HT-29 (cell line): ENCODE results near the gene SLC15A4. TPM values are rescaled to one million over a fixed set of nuclear protein-coding genes. Genes with fewer than 3 reads are reported as not detected.
"Not testable (repeated sequence)": the region's sequence is repeated elsewhere in the genome, so short reads cannot be mapped to it uniquely, and the experiment has no call there.

Experiments
- DNase-seq: peaks from one replicate; pipeline ENCODE4 v3.0.0-alpha.2; 2015; ENCODE audit warnings: low spot score
- total RNA-seq: library from RNA; depleted of rRNA; stranded (reverse); fragments of >200 nt; shearing (Covaris generic); gene quantifications from 2 replicates; pipeline ENCODE4 v1.2.3, GENCODE V29; 2014; rRNA removed

SLC15A4 gene
- 17.9 and 30.4 TPM in 2 replicates for total RNA-seq

DNA sequence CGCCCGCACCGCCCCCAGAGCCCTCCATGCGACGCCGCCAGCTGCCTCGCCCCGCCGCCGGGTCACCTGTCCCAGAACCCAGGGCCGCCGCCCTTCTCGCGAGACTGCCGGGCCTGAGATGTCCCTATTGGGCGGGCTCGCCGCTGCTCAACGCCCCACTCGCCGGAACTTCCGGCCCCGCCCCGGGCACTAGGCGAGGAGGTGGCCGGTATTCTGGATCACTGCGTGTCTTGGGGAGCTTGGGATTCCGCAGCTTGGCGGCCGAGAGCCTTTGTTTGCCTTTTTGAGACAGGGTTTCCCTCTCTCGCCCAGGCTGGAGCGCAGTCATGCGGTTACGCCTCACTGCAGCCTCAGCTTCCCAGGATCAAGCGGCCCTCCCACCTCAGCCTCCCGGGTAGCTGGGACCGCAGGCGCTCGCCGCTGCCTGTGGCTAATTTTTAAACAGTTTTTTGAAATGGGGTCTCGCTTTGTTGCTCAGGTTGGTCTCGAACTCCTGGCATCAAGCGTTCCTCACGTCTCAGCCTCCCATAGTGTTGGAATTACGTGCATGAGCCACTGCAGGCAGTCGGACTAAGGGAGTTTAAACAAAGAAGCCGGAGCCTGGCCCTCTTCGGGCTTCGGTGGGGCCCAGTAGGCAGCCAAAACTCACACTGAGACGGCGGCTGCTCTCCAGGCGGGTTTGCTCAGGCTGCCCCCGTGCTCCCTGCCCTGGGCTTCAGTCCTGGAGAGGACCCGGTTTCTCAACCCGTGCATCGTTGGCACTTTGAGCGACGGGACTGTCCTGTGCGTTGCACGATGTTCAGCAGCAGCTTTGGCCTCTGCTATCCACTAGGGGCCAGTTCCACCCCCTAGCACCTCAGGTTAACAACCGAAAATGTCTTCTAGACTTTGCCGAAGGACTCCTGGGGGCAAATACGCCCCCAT lies at the start of gene SLC15A4:
SLC15A4 (minus strand) TSS at position 43 of the 924 bp plus-strand sequence; CDS start at position 28, 15 bp downstream.
- peak; percentile 93 for DNase-seq

DNA sequence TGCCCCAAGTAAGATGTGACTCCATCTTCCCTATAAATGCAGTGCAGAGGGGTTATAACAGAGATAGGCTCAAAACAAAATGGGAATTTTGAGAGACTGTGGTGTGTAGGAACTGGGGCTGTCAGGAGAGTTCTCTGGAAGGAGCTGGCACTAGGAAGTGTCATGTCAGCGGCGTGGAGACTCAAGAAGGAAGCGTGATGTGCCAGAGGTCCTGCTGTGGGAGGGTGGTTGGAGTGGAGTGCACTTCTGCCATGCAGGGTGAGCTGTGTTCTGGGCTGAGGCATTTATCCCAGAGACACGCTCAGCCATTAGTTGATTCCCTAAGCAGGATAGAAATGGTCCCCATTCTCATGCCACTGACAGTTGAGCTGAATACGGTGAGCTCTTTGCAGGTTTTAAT lies 48.5 kb upstream of the SLC15A4 start:
- DNase-seq: no peak

DNA sequence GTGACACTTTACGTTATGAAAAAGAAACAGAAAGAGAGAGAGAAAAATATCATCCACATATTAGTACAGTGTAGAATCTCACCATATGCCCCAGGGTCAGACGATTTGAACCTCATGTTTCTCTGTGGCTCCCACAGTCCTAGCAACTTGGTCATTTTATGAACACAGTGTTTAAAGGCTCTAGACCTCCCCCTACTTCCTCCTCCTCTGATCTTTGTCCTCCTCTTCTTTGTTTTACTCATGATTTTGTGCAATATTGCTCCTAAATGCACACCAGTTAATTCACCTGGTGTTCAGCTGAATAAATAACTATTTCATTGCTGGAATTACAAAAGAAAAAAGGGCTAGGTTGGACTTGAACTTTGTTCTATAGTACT lies 47.7 kb upstream of the SLC15A4 start:
- no peak for DNase-seq

DNA sequence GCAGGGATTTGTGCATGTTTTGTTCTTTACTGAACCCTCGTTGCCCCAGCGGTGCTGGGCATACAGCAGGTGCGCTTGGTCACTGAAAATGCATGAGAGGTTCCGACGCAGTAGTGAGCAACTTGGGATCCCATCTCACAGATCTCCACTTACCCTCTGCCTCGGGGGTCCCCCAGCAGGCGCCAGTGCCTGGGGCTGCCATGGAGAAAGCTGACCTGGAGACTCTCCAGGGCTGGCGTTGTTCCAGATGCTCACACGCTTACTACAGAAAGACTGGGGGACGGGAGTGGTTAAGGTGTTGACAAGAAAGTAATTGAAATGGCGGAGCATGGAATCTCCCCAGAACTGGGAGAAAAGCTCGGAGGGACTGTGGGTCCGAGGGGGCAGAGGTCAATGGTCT lies 43.7 kb upstream of the SLC15A4 start:
- DNase-seq: no peak

DNA sequence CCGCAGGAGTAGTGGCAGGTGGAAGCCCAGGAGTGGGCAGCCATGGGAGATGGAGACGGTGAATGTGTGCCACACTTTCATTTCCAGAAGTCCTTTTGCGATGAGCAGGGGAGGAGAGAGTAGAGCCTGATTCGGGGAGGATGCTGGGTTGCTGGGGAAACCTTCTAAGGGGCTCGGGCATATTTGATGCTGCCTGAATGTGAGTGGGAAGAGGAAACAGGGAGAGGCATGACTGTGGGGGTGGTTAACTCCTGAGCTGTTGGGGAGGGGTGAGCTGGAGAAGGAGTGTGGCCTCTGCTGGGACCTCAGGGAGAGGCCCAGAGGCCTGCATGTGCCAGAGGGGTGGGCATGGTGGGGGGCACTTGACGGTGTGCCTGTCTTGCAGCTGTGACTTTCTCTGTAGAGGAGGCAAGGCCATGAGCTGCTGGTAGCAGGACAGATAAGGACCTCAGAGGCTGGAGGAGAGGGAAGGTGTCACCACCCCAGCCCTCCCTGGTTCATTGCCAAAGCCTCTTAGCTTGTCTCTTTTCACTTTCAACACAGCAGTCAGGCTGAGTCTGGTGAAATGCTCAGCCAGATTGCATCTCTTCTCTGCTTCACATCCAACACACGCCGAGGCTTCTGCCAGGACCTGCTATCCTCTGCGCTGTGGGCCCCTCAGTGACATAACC lies 40.9 kb upstream of the SLC15A4 start:
- DNase-seq: no peak

DNA sequence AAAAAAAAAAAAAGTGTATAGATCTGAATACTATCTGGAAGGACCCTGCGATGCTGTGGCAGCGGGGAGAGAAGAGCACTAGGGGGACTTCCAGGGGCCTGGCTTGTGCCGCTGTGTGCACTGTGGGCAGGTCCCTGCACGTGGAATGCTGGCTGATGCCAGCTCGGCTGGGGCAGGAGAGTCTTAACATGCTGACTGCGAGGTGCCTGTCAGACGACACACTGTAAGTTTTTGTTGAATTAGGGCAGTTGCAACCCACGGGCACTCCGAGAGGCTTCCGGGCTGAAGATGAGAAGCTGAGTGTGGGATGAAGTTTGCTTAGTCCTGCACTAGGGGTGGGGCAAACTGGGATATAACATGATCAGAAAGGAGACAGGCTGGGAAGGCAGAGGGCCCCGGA lies 40.2 kb upstream of the SLC15A4 start:
- no peak for DNase-seq

DNA sequence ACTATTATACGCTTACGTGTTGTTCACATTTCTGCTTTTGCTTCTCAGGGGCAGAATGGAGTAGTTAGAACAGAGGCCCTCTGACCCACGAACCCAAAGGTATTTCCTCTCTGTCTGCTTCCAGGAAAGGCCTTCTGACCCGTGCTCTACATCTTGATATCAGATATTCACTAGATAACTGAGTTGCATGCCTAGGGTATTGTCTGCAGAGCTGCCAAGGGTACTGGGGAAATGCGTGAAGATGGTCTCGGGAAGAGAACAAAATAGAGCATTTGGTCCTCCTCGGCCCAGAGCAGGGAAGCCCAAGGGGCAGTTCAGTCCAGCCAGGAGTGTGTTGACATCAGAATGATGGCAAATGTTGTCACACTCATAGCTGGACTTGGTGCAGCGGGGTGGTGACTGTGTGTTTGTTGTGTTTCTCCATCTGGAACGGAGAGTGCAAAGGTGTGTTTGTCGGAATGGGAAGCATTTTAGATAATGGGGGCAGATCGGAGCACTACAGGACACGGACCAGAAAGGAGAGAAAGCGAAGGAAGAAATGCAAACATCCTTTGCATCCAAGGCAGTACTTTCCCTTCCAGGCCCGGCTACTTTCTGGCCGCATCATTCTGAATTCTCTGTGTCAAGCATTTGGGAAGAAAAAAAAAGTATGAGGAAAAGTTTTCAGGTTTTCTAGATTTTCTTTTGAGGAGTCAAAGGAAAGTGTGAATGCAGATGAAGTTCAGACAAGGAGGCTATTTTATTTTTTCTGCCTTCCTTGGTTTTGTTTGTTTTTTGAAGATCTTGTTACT lies 37.7 kb upstream of the SLC15A4 start:
- DNase-seq: no peak

DNA sequence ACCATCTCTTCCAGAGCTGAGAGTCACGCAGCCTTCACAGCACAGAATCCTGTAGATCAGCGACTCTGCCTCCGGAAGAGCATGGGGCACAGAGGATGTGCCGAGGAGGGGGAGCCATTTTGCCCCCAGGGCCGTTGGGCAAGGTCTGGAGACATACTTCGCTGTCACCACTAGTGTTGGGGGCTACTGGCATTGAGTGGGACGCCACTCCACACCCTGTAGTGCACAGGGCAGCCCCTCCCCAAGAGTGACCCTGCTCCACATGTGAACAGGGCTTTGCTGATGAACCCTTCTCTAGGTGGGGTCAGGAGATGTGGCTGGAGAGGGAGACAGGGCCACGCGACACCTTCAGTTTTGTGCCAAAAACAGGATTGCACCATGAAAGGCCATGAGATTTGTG lies 35.6 kb upstream of the SLC15A4 start:
- DNase-seq: no peak

DNA sequence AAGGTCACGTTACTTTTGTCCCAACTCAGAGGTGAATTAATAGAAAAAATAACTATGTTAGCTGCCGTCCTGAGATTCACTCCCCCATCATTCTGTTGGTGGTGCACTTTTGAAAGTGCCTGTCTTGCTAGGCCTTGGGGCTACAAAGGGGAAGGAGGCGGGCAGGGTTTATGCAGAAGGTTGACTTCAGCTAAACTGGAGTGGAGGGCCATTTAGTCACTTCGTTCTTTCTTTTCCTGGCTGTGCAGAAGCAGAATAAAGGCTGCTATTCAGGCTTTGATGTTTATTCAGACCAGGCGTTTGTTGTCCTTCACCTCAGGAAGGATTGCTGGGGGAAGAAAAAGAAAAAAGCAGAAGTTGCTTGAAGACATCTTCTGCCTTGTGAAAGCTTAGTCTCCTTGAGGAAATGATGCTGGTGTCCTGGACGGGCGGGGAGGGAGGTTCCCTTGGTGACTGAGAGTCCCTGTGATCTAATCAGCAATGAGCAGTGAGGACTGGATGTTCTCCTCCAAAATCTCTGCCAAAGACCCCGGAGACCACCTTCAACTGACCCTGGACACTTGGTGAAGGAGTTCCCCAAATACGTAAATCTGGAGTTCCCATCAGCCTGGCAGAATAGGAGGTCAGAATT lies 33.5 kb upstream of the SLC15A4 start:
- DNase-seq: no peak

DNA sequence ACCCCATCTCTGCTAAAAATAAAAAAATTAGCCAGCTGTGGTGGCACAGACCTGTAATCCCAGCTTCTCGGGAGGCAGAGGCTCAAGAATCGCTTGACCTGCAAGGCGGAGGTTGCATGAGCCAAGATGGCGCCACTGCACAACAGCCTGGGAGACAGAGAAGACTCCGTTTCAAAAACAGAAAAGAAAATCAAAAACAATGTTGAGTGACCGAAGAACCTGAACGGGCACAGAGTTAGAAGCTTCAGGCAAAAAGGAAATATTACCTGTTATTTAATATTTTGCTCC lies 33.0 kb upstream of the SLC15A4 start:
- DNase-seq: no peak

DNA sequence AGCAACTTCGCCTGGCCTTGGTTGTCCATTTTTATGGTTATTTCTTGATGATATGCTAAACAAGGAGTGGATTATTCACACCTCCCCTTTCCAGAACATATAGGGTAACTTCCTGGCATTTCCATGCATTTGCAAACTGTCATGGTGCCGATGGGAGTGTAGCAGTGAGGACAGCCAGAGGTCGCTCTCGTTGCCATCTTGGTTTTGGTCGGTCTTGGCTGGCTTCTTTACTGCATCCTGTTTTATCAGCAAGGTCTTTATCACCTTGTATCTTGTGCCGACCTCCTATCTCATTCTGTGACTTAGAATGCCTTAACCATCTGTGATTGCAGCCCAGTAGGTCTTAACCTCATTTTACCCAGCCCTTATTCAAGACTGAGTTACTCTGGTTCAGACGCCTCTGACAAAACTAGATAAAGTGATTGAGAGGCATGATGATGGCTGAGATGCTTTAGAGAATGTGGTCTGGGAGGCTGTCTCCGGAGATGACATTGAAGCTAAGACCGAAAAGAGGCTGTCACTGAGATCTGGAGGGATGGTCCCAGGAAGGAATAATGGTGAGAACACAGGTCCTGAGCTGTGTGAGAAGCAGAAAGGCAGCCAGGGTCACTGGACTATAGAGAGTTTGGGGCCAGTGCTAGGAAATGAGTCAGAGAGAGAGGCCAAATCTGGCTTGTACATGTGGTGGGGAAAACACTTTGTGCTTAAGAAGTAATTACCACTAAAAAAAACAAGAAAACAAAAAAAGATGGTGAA lies 32.5 kb upstream of the SLC15A4 start:
- DNase-seq: no peak

DNA sequence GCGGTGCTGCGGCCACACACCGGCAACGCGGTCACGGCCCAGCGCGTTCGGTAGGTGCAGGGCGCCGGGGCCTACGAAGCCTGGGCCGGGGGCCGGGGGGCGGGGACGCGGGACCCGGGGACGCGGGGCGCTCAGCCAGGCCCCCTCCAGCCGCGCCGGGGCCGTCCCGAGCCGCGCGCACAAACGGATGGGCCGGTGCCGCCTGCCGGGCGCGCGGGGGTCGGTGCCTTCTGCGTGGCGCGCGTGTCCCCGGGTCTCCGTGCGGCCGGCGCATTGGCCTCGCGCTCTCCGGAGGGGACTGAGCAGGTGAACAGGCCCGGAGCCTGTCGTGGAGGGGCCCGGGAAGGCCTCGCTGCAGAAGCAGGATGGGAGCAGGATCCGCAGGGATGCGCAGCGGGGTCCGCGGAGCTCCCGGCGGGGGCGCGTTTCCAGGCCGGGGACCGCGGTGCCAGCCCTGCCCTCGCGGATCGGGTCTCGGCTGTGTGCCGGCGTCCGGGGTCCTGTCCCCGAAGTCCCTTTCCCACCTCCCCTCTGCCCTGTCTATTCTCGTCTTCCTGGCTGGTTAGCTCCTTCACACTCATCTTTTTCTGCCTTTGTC lies 29.9 kb upstream of the SLC15A4 start:
- no peak for DNase-seq

DNA sequence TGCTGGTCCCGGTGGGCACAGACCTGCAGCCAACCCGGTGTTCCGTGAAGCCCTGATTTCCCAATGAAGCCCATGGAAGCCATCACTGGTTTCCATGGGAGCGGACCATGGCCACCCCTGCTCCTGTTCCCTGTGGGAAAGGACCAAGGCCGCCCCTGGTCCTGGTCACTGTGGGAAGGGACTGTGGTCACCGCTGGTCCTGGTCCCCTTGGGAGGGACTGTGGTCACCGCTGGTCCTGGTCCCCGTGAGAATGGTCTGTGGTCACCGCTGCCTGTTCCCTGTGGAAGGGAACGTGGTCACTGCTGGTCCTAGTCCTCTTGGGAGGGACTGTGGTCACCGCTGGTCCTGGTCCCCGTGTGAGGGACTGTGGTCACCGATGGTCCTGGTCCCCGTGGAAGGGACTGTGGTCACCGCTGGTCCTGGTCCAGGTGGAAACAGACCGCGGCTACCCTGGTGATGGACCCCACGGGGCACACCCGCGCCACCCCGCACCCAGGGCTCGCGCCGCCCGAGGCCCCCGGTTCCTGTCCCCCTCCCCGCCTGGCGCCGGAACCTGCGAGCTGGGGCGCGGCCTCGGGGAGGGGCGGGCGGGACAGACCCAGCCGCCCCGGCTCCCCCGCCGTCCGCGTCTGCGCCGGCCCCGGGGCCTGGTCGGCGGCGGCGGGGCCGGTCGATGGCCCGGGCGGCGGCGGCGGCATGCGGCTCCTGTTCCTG lies 29.3 kb upstream of the SLC15A4 start, which contains the start of gene GLT1D1:
GLT1D1 (plus strand) TSS at position 594 of the 715 bp plus-strand sequence; CDS start at position 698, 104 bp downstream.
- DNase-seq: no peak

DNA sequence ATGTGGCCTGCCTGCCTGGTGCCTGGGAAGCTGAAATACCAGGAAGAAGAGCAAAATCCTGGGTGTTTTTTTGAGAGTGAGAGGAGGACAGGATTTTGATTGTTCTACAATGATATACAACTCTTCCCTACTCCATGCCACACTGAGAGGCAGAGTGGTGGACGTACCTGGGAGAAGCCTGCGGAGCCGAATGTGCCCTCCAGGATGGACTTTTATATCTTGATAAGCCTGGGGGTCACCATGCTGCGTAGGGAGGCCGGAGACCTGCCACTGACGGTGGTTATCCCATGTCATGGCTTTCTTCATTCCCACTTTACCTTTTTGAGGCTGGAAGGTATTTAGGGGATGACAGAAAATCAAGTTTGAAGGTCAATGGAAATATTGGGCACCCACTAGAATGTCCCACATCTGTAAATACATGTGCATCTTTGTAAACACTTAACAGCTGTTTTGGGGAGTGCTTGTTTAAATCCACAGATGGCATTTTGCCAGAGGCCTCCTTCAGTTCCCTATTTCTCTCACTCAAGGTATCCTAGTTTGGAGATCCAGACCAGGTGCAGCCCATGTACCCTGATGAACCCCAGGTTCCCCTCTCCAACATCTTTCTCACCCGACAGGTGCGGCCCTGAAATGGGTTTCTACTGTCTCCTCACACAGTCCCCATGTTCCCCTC lies 28.4 kb upstream of the SLC15A4 start:
- DNase-seq: no peak

DNA sequence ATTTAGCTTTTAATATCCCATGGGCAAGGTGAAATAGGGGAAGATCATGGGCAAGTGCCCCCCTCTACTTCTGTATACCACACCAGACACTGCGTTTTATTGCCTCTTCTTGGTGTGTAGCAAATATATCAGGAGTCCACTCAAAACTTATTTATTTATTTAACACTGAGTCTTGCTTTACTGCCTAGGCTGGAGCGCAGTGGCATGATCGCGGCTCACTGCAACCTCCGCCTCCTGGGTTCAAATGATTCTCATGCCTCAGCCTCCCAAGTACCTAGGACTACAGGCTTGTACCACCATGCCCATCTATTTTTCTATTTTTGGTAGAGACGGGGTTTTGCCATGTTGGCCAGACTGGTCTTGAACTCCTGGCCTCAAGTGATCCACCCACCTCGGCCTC lies 27.7 kb upstream of the SLC15A4 start:
- not testable (repeated sequence) for DNase-seq

DNA sequence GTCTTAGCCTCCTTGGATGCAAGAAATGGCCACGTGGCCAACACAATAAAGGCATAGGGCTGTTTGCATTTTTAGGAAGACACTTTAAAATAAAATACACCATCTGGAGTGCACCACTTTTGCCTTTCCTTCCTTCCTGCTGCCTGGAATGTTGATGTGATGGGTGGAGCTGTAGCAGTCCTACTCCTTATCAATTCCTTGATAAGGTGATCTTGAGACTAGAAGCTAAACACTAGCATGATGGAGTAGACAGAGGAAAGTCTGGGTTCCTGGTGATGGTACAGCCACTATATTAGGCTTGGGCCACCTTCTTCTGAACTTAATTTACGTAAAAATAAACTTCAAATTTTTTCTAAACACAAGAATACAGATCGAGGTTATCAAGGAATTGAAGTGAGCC lies 26.6 kb upstream of the SLC15A4 start:
- no peak for DNase-seq

DNA sequence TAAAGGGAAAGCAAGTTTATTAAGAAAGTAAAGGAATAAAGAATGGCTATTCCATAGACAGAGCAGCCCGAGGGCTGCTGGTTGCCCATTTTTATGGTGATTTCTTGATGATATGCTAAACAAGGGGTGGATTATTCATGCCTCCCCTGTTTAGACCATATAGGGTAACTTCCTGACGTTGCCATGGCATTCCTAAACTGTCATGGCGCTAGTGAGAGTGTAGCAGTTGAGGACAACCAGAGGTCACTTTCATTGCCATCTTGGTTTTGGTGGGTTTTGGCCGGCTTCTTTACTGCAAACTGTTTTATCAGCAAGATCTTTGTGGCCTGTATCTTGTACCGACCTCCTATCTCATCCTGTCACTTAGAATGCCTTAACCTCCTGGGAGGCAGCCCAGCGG lies 26.0 kb upstream of the SLC15A4 start:
- DNase-seq: not testable (repeated sequence)

DNA sequence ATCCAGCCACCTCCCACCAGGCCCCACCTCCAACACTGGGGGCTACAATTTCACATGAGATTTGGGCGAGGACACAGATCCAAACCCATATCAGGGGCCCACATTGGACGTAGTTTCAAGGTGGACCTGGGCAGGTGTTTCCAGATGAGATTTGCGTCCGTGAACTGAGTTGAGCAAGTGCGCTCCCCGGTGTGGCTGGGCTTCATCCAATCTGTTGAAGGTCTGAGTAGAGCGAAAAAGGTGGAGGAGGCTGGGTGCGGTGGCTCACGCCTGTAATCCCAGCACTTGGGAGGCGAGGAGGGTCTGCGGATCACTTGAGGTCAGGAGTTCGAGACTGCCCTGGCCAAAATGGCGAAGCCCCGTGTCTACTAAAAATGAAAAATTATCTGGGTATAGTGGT lies 24.6 kb upstream of the SLC15A4 start:
- no peak for DNase-seq

DNA sequence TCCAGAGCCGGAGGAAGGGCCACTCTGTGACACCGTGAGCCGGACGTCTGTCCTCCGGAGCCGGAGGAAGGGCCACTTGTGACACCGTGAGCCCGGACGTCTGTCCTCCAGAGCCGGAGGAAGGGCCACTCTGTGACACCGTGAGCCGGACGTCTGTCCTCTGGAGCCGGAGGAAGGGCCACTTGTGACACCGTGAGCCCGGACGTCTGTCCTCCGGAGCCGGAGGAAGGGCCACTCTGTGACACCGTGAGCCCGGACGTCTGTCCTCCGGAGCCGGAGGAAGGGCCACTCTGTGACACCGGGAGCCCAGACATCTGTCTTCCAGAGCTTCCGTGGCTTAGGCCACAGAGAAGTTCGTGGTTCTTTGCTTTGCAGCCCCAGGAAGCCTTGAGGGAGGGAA lies 22.9 kb upstream of the SLC15A4 start:
- not testable (repeated sequence) for DNase-seq
